Measurements from ENCODE around the gene RNF13.

Gene RNF13

GRCh38 chr3:149808209-149808829 lies 4.7 kb upstream of the RNF13 start:
- no peak for TF ChIP-seq TAF1 (IDR thresholded peaks at IDR 0.05; ENCODE audit: borderline replicate concordance, insufficient read depth, low read length)
- TF ChIP-seq REST (IDR thresholded peaks at IDR 0.05; ENCODE audit: insufficient read depth in 1 of 2, low read depth in 2 of 2, low read length in 2 of 2): no peak
- TF ChIP-seq SIN3A (IDR thresholded peaks at IDR 0.05; ENCODE audit: borderline replicate concordance, insufficient read depth, low read length): no peak
- TF ChIP-seq POLR2AphosphoS5 (IDR thresholded peaks at IDR 0.05; ENCODE audit: low read depth, low read length): no peak
- no peak for TF ChIP-seq FOXP2 (optimal IDR thresholded peaks at IDR 0.05; ENCODE audit: borderline replicate concordance, extremely low read depth, extremely low read length, insufficient read depth)

GRCh38 chr3:149809699-149810098 lies 3.3 kb upstream of the RNF13 start:
- TF ChIP-seq REST (IDR thresholded peaks at IDR 0.05; ENCODE audit: insufficient read depth in 1 of 2, low read depth in 2 of 2, low read length in 2 of 2) (no peak), FOXP2 (optimal IDR thresholded peaks at IDR 0.05; ENCODE audit: borderline replicate concordance, extremely low read depth, extremely low read length, insufficient read depth) (no peak), TAF1 (IDR thresholded peaks at IDR 0.05; ENCODE audit: borderline replicate concordance, insufficient read depth, low read length) (no peak), POLR2AphosphoS5 (IDR thresholded peaks at IDR 0.05; ENCODE audit: low read depth, low read length) (no peak), SIN3A (IDR thresholded peaks at IDR 0.05; ENCODE audit: borderline replicate concordance, insufficient read depth, low read length) (no peak)

DNA sequence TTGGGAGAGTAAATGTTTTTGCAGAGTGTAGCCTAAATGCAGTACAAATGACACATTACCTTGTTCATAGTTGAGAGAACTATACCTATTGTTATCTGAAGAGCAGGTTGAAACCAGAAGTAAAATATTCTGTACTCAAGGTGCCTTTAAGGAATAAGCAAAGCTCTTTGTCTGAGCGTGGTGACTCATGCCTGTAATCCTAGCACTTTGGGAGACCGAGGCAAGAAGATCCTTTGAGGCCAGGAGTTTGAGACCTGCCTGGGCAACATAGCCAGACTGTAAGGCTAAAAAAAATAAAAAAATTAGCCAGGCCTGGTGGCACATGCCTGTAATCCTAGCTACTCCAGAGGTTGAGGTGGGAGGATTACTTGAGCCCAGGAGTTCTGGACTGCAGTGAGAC lies 2.2 kb upstream of the RNF13 start:
- no peak for TF ChIP-seq FOXP2 (optimal IDR thresholded peaks at IDR 0.05; ENCODE audit: borderline replicate concordance, extremely low read depth, extremely low read length, insufficient read depth)
- TF ChIP-seq TAF1 (IDR thresholded peaks at IDR 0.05; ENCODE audit: borderline replicate concordance, insufficient read depth, low read length): no peak
- TF ChIP-seq SIN3A (IDR thresholded peaks at IDR 0.05; ENCODE audit: borderline replicate concordance, insufficient read depth, low read length): no peak
- TF ChIP-seq POLR2AphosphoS5 (IDR thresholded peaks at IDR 0.05; ENCODE audit: low read depth, low read length): no peak
- no peak for TF ChIP-seq REST (IDR thresholded peaks at IDR 0.05; ENCODE audit: insufficient read depth in 1 of 2, low read depth in 2 of 2, low read length in 2 of 2)

- TF ChIP-seq REST (IDR thresholded peaks at IDR 0.05; ENCODE audit: insufficient read depth in 1 of 2, low read depth in 2 of 2, low read length in 2 of 2): no peak
- TF ChIP-seq FOXP2 (optimal IDR thresholded peaks at IDR 0.05; ENCODE audit: borderline replicate concordance, extremely low read depth, extremely low read length, insufficient read depth): no peak
- no peak for TF ChIP-seq SIN3A (IDR thresholded peaks at IDR 0.05; ENCODE audit: borderline replicate concordance, insufficient read depth, low read length)
- no peak for TF ChIP-seq POLR2AphosphoS5 (IDR thresholded peaks at IDR 0.05; ENCODE audit: low read depth, low read length)
- TF ChIP-seq TAF1 (IDR thresholded peaks at IDR 0.05; ENCODE audit: borderline replicate concordance, insufficient read depth, low read length): no peak
Measured at GRCh38 chr3:149812165-149812605, 830 bp upstream of the RNF13 start.
